Spleen (tissue), 11 donors: ENCODE measurements around the gene PTPRK. TPM values are rescaled to one million over a fixed set of nuclear protein-coding genes. Genes with fewer than 3 reads are reported as not detected.

ENCODE experiments used
- DNase-seq: peaks from one replicate; pipeline ENCODE4 v3.0.0-alpha.2; 2020
- H3K27ac ChIP-seq, 8 donors: fragments of 200-600 bp; sonication (generic) in 7 of 8; 1 replicate in 4 of 8; 2 replicates in 4 of 8; pipeline versions ENCODE4 v1.5.0 to v1.8.0; 2016 to 2021; ENCODE audit warnings: inconsistent platforms in 4 of 8, mild to moderate bottlenecking in 4 of 8, moderate library complexity in 1 of 8
- H3K27me3 ChIP-seq, 7 donors: fragments of 200-600 bp; sonication (generic) in 6 of 7; replicated peaks in 1 of 7; 1 replicate in 4 of 7; 2 replicates in 3 of 7; pipeline versions ENCODE4 v1.5.0 to v1.8.0; 2016 to 2021; ENCODE audit warnings: inconsistent platforms in 3 of 7, mild to moderate bottlenecking in 1 of 7
- H3K36me3 ChIP-seq, 6 donors: fragments of 200-600 bp; sonication (generic) in 5 of 6; 1 replicate in 4 of 6; 2 replicates in 2 of 6; pipeline versions ENCODE4 v1.5.0 to v1.8.0; 2016 to 2021; ENCODE audit warnings: inconsistent platforms in 2 of 6
- H3K4me1 ChIP-seq, 6 donors: fragments of 200-600 bp; sonication (generic) in 5 of 6; 1 replicate in 3 of 6; 2 replicates in 3 of 6; pipeline versions ENCODE4 v1.5.0 to v1.8.0; 2016 to 2021; ENCODE audit warnings: inconsistent platforms in 3 of 6
- H3K4me3 ChIP-seq, 8 donors: fragments of 200-600 bp; sonication (generic) in 7 of 8; 1 replicate in 4 of 8; 2 replicates in 4 of 8; pipeline versions ENCODE4 v1.5.0 to v1.8.0; 2016 to 2021; ENCODE audit warnings: inconsistent platforms in 4 of 8, mild to moderate bottlenecking in 4 of 8, moderate library complexity in 2 of 8
- H3K9me3 ChIP-seq, 8 donors: fragments of 200-600 bp; sonication (generic) in 7 of 8; 1 replicate in 4 of 8; 2 replicates in 4 of 8; pipeline versions ENCODE4 v1.5.0 to v1.8.0; 2016 to 2021; ENCODE audit warnings: inconsistent platforms in 4 of 8
- POLR2A ChIP-seq, 3 donors: fragments of 450-650 bp; IDR thresholded peaks; one replicate each; pipeline ENCODE4 v1.5.1; 2017; ENCODE audit warnings: antibody characterized with exemption in 3 of 3, mild to moderate bottlenecking in 1 of 3
- POLR2AphosphoS5 ChIP-seq, 3 donors: sonication (generic); formaldehyde crosslinking; IDR thresholded peaks; one replicate each; pipeline ENCODE4 v1.5.1; 2017; ENCODE audit warnings: antibody characterized with exemption in 3 of 3
- WGBS, 5 donors: extraction: QIAGEN DNeasy Blood & Tissue Kit in 3 of 5; methylation state at CpG; one replicate each; pipeline versions ENCODE4 v1.1.5 to v1.1.7; 2013 to 2018; 5-methylcytosine and 5-hydroxymethylcytosine counted together
- intact Hi-C: fragments of 100-400 bp; cut with DNase I; formaldehyde crosslinking; loops from one replicate; pipeline ENCODE4 v1.15.0; 2023; ENCODE audit warnings: low total_unique reads
- polyA plus RNA-seq, 3 donors: library from polyadenylated mRNA; stranded (reverse); fragments of 200-250 nt; gene quantifications; one replicate each; pipeline ENCODE4 v1.2.1, GENCODE V29; 2013
- total RNA-seq, 7 donors: library from RNA; depleted of rRNA in 3 of 7; stranded (reverse); fragments of >200 nt in 3 of 7; fragmentation: NEBNext Ultra II Directional in 4 of 7; extraction: Animal tissue kit (Norgen Biotek cat#: 25700) in 4 of 7; gene quantifications; one replicate each; pipeline versions ENCODE4 v1.1.0 to v1.2.1, GENCODE V29; 2016 to 2021
- TF ChIP-seq, protein P1 (sequence below), 11 experiments: fragments of 200-600 bp in 7 of 11; fragments of 450-650 bp in 4 of 11; sonication (generic) in 4 of 11; IDR thresholded peaks in 8 of 11; conservative IDR thresholded peaks in 3 of 11; 1 replicate in 7 of 11; 2 replicates in 4 of 11; pipeline versions ENCODE4 v1.4.0 to v1.8.0; 2016 to 2021; ENCODE audit warnings: antibody characterized with exemption in 11 of 11, inconsistent platforms in 4 of 11, mild to moderate bottlenecking in 1 of 11
- donor health status: healthy with polysubstance abuse.
- donor health status: DM: no; HTN: no; CAD: no; lungs with moderate emphysema.
- donor health status: DM: no; HTN: no; CAD: no.
- donor health status: Bipolar disorder and iron deficiency.
- donor health status: healthy.
- donor health status: DM: no; HTN: no; CAD: no.
- donor health status: DM: yes; HTN: yes; CAD: no.

Gene PTPRK
- total and polyA plus RNA-seq, 10 donors = 3.3 to 67.8 (median 34.0) TPM

- intact Hi-C loops = no loop called here
- H3K9me3 ChIP-seq = no peaks in the 10 kb centered on the region
- H3K4me1 ChIP-seq = no peaks in the 10 kb centered on the region
- peaks cover 0 to 35% (median 0%) of the 10 kb centered on the region in 6 donors for H3K36me3 ChIP-seq
- H3K27me3 ChIP-seq = no peaks in the 10 kb centered on the region
- no peak for TF ChIP-seq POLR2A (IDR thresholded peaks at IDR 0.05)
- TF ChIP-seq, protein P1, sequence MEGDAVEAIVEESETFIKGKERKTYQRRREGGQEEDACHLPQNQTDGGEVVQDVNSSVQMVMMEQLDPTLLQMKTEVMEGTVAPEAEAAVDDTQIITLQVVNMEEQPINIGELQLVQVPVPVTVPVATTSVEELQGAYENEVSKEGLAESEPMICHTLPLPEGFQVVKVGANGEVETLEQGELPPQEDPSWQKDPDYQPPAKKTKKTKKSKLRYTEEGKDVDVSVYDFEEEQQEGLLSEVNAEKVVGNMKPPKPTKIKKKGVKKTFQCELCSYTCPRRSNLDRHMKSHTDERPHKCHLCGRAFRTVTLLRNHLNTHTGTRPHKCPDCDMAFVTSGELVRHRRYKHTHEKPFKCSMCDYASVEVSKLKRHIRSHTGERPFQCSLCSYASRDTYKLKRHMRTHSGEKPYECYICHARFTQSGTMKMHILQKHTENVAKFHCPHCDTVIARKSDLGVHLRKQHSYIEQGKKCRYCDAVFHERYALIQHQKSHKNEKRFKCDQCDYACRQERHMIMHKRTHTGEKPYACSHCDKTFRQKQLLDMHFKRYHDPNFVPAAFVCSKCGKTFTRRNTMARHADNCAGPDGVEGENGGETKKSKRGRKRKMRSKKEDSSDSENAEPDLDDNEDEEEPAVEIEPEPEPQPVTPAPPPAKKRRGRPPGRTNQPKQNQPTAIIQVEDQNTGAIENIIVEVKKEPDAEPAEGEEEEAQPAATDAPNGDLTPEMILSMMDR (IDR thresholded peaks at IDR 0.05 in 8 of 11, conservative IDR thresholded peaks at IDR 0.05 in 3 of 11) = no peak
- TF ChIP-seq POLR2AphosphoS5 (IDR thresholded peaks at IDR 0.05) = no peak
- no peak overlapping the region for H3K27ac ChIP-seq
- 92 to 98% (median 93%) methylated on average over 5 of the region's 5 CpGs for WGBS, 5 donors
- no peak overlapping the region for H3K4me3 ChIP-seq
- no peak for DNase-seq
Measured at GRCh38 chr6:128062882-128063603, 457.4 kb downstream of the PTPRK start.

DNA sequence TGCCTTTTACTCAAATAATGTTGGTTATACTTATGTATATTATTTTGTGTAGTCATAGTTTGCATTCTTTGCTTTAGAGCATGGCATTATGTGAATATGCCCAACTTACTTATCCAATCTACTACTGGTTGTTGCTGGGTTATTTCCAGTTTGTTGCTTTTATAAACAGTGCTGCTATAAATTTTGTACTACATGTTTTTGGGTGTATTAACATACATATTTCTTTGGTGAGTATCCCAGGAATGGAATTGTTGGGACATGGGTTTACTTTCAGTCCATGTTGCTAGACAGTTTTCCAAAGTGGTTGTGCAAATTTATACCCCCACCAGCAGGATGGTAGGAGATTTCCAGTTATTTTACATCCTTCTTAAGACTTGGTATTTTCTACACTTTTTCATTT is 462.5 kb downstream of the PTPRK start:
- no peaks in the 10 kb centered on the region for H3K4me1 ChIP-seq
- intact Hi-C loops = no loop called here
- no peak for DNase-seq
- H3K9me3 ChIP-seq = no peaks in the 10 kb centered on the region
- H3K27me3 ChIP-seq = no peaks in the 10 kb centered on the region
- no peak overlapping the region for H3K4me3 ChIP-seq
- H3K36me3 ChIP-seq = peaks cover 0 to 15% (median 0%) of the 10 kb centered on the region in 6 donors
- H3K27ac ChIP-seq = no peak overlapping the region
- TF ChIP-seq POLR2A (IDR thresholded peaks at IDR 0.05) (no peak), POLR2AphosphoS5 (IDR thresholded peaks at IDR 0.05) (no peak)
- TF ChIP-seq, protein P1 (IDR thresholded peaks at IDR 0.05 in 8 of 11, conservative IDR thresholded peaks at IDR 0.05 in 3 of 11) = no peak

- intact Hi-C loops = no loop called here
- H3K27ac ChIP-seq = no peak overlapping the region
- H3K36me3 ChIP-seq = peaks cover 0 to 12% (median 0%) of the 10 kb centered on the region in 6 donors
- WGBS, 5 donors = 90 to 98% (median 93%) methylated on average over 3 of the region's 3 CpGs
- H3K4me1 ChIP-seq = no peaks in the 10 kb centered on the region
- TF ChIP-seq POLR2AphosphoS5 (IDR thresholded peaks at IDR 0.05) = no peak
- TF ChIP-seq POLR2A (IDR thresholded peaks at IDR 0.05) = no peak
- TF ChIP-seq, protein P1 (IDR thresholded peaks at IDR 0.05 in 8 of 11, conservative IDR thresholded peaks at IDR 0.05 in 3 of 11) = no peak
- DNase-seq = no peak
- no peaks in the 10 kb centered on the region for H3K27me3 ChIP-seq
- no peaks in the 10 kb centered on the region for H3K9me3 ChIP-seq
- no peak overlapping the region for H3K4me3 ChIP-seq
Measured at GRCh38 chr6:128057541-128057940, 462.9 kb downstream of the PTPRK start.

DNA sequence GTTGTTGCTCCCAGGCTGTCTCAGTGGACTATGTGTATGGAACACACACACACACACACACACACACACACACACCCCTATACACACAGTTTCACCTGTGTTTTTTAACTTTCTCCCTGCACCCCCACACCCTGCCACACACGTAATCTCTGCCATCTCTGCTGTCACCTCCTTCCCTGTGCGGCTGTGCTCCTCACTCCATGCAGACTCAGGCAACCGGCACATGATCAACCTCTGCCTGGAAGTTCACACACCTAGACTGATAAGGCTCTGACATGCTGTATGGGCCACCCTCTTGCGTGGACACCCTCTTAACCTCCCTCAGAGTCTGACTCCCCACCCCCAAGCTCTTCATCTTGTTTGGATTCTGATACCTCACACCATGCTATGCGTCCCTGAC is 467.3 kb downstream of the PTPRK start:
- H3K9me3 ChIP-seq = no peaks in the 10 kb centered on the region
- no peak for DNase-seq
- TF ChIP-seq POLR2A (IDR thresholded peaks at IDR 0.05) (no peak), POLR2AphosphoS5 (IDR thresholded peaks at IDR 0.05) (no peak)
- TF ChIP-seq, protein P1 (IDR thresholded peaks at IDR 0.05 in 8 of 11, conservative IDR thresholded peaks at IDR 0.05 in 3 of 11) = no peak
- no peaks in the 10 kb centered on the region for H3K4me1 ChIP-seq
- H3K4me3 ChIP-seq = no peak overlapping the region
- no peaks in the 10 kb centered on the region for H3K36me3 ChIP-seq
- intact Hi-C loops = no loop called here
- WGBS, 5 donors = 91 to 98% (median 95%) methylated on average over 5 of the region's 5 CpGs
- H3K27me3 ChIP-seq = no peaks in the 10 kb centered on the region
- H3K27ac ChIP-seq = no peak overlapping the region
